Natural killer cell (primary cell): ENCODE data around the gene PDE12. TPM values are rescaled to one million over a fixed set of nuclear protein-coding genes. Genes with fewer than 3 reads are reported as not detected.

Experiments used
- ATAC-seq, 3 donors: fragments of 150-1000 bp in 2 of 3; fragments of 200-7000 bp in 1 of 3; cut with Tn5 transposase; 1 replicate in 1 of 3; 2 replicates in 2 of 3; pipeline ENCODE4 v1.10.0; 2021; ENCODE audit warnings: mild to moderate bottlenecking in 2 of 3, moderate library complexity in 2 of 3
- DNase-seq, 2 donors: peaks; one replicate each; pipeline versions ENCODE4 v3.0.0 to v3.0.0-alpha.2; 2013 to 2021; ENCODE audit warnings: mixed read lengths in 1 of 2
- H3K27ac ChIP-seq: one replicate; pipeline ENCODE4 v1.5.1; 2013; ENCODE audit warnings: mild to moderate bottlenecking, low read length
- H3K27me3 ChIP-seq: one replicate; pipeline ENCODE4 v1.6.1; 2013; ENCODE audit warnings: low read length; ENCODE audit not compliant: control insufficient read depth, insufficient read depth
- H3K36me3 ChIP-seq: one replicate; pipeline ENCODE4 v1.6.1; 2013; ENCODE audit warnings: low read length; ENCODE audit not compliant: control insufficient read depth, insufficient read depth
- H3K4me1 ChIP-seq: one replicate; pipeline ENCODE4 v1.6.1; 2013; ENCODE audit warnings: low read length; ENCODE audit not compliant: control insufficient read depth, insufficient read depth
- H3K4me3 ChIP-seq: one replicate; pipeline ENCODE4 v1.5.1; 2013; ENCODE audit warnings: low read length
- H3K9me3 ChIP-seq: one replicate; pipeline ENCODE4 v1.6.1; 2013; ENCODE audit warnings: low read length; ENCODE audit not compliant: control insufficient read depth, insufficient read depth
- H3K27ac Mint-ChIP-seq, 2 donors: one replicate each; pipeline ENCODE4 v1.8.0; 2022; ENCODE audit warnings: mild to moderate bottlenecking in 2 of 2, mixed read lengths in 2 of 2, moderate library complexity in 1 of 2
- H3K27me3 Mint-ChIP-seq, 2 donors: one replicate each; pipeline ENCODE4 v1.8.0; 2022; ENCODE audit warnings: low read depth in 2 of 2, mixed read lengths in 2 of 2
- H3K36me3 Mint-ChIP-seq: one replicate; pipeline ENCODE4 v1.8.0; 2022; ENCODE audit warnings: mixed read lengths
- H3K4me1 Mint-ChIP-seq, 2 donors: one replicate each; pipeline ENCODE4 v1.8.0; 2022; ENCODE audit warnings: mixed read lengths in 2 of 2
- H3K4me3 Mint-ChIP-seq: one replicate; pipeline ENCODE4 v1.8.0; 2022; ENCODE audit warnings: mild to moderate bottlenecking, moderate library complexity, mixed read lengths
- H3K9me3 Mint-ChIP-seq, 2 donors: one replicate each; pipeline ENCODE4 v1.8.0; 2022; ENCODE audit warnings: mixed read lengths in 2 of 2
- WGBS: methylation state at CpG from one replicate; pipeline ENCODE4 v1.1.7; 2013; ENCODE audit warnings: missing lambda C conversion rate; ENCODE audit not compliant: insufficient coverage; 5-methylcytosine and 5-hydroxymethylcytosine counted together
- intact Hi-C: fragments of 100-400 bp; cut with micrococcal nuclease; formaldehyde crosslinking; loops from one replicate; pipeline ENCODE4 v1.14.2; 2022
- total RNA-seq, 4 donors: library from RNA; stranded (reverse); fragments of 120-200 nt in 1 of 4; gene quantifications; one replicate each; pipeline versions ENCODE4 v1.2.3 to v1.2.4, GENCODE V29; 2013 to 2022
- TF ChIP-seq, protein P1 (sequence below): fragments of 200-600 bp; IDR thresholded peaks from one replicate; pipeline ENCODE4 v1.8.0; 2022; ENCODE audit warnings: antibody characterized with exemption

PDE12 gene
- total RNA-seq, 3 donors from 2014 or later (not counting 1 experiment from before 2014, with no cell fraction given) = 34.4 to 36.6 (median 35.5) TPM

DNA sequence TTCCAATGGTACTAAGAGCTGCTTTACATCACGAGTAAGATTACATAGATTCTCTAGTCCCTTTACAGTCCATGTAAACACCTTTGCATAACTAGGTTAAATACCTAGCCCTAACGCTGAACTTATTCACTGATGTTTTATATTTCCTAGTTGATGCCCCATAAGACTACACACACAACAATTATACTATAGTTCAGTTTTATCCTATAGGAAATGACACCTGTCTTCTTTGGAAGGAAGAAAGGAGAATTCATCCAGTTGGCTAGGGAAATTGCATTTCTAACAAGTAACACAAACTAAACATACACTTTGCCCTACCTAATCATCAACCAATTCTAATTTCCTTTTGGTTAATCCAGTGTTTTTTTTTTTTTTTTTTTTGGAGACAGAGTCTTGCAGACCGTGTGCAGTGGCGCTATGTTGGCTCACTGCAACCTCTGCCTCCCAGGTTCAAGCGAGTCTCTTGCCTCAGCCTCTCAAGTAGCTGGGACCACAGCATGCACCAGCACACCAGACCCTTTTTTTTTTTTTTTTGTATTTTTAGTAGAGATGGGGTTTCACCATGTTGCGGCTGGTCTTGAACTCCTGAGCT, 13.9 kb downstream of the PDE12 start:
- Mint-ChIP-seq H3K27ac (no peak overlapping the region), H3K27me3 (no peaks in the 10 kb centered on the region), H3K36me3 (no peaks in the 10 kb centered on the region), H3K4me1 (no peaks in the 10 kb centered on the region), H3K9me3 (no peaks in the 10 kb centered on the region), H3K4me3 (no peak overlapping the region)
- no peaks in the 10 kb centered on the region for H3K4me1 ChIP-seq
- TF ChIP-seq, protein P1, sequence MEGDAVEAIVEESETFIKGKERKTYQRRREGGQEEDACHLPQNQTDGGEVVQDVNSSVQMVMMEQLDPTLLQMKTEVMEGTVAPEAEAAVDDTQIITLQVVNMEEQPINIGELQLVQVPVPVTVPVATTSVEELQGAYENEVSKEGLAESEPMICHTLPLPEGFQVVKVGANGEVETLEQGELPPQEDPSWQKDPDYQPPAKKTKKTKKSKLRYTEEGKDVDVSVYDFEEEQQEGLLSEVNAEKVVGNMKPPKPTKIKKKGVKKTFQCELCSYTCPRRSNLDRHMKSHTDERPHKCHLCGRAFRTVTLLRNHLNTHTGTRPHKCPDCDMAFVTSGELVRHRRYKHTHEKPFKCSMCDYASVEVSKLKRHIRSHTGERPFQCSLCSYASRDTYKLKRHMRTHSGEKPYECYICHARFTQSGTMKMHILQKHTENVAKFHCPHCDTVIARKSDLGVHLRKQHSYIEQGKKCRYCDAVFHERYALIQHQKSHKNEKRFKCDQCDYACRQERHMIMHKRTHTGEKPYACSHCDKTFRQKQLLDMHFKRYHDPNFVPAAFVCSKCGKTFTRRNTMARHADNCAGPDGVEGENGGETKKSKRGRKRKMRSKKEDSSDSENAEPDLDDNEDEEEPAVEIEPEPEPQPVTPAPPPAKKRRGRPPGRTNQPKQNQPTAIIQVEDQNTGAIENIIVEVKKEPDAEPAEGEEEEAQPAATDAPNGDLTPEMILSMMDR = no peak
- no peak overlapping the region for H3K27ac ChIP-seq
- intact Hi-C loops = no loop called here
- ATAC-seq (no peak), DNase-seq (no peak)
- H3K36me3 ChIP-seq = peaks cover 55% of the 10 kb centered on the region
- no peaks in the 10 kb centered on the region for H3K27me3 ChIP-seq
- no peaks in the 10 kb centered on the region for H3K9me3 ChIP-seq
- no peak overlapping the region for H3K4me3 ChIP-seq
- 92% methylated on average over 4 of the region's 6 CpGs for WGBS

DNA sequence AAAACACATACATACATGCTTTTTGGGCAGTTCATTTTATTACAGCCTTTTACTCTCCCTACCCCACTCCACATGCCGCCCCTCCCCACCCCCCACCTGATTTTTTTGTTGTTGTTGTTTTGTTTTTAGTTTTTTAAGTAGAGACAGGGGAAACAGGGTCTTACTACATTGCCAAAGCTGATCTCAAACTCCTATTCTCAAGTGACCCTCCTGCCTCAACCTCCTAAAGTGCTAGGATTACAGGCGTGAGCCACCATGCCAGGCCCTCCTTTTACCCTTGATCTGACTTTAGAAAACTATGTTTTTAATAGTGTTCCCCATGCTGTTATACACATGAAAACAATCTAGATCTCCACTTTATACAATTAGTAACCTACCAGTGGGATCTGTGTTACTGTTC, 14.8 kb downstream of the PDE12 start:
- peak overlapping the region; percentile 2 to 7 for H3K27ac Mint-ChIP-seq
- 100% methylated on average over 1 of the region's 2 CpGs for WGBS
- Histone ChIP-seq H3K9me3 (no peaks in the 10 kb centered on the region), H3K4me3 (no peak overlapping the region), H3K4me1 (no peaks in the 10 kb centered on the region), H3K27ac (no peak overlapping the region), H3K36me3 (peaks cover 60% of the 10 kb centered on the region), H3K27me3 (no peaks in the 10 kb centered on the region)
- no peak overlapping the region for H3K4me3 Mint-ChIP-seq
- TF ChIP-seq, protein P1 = no peak
- H3K4me1 Mint-ChIP-seq = peaks cover 0 to 5% of the 10 kb centered on the region in 2 donors
- intact Hi-C loops = no loop called here
- ATAC-seq (no peak), DNase-seq (no peak)
- no peaks in the 10 kb centered on the region for H3K36me3 Mint-ChIP-seq
- no peaks in the 10 kb centered on the region for H3K9me3 Mint-ChIP-seq
- no peaks in the 10 kb centered on the region for H3K27me3 Mint-ChIP-seq

DNA sequence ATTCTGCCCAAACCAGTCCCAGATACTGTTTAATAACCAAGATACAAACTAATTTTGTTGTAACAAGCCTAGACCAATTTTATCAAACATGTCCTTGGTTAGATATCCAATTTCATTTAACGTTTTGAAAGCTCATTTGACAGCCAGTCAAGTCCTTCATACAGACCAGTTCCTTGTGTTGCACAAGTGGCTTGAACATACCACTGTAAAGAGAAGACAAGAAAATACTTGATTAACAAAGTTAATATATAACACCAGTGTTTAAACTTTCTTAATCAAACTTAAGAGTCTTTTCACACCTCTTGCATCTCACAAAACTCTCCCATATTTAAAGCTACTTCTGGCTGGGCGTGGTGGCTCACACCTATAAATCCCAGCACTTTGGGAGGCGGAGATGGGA, 16.0 kb downstream of the PDE12 start:
- H3K4me3 Mint-ChIP-seq = no peak overlapping the region
- ATAC-seq (no peak), DNase-seq (no peak)
- peaks cover 4 to 14% of the 10 kb centered on the region in 2 donors for H3K4me1 Mint-ChIP-seq
- no peak overlapping the region for H3K27ac Mint-ChIP-seq
- no peak overlapping the region for H3K27ac ChIP-seq
- H3K27me3 Mint-ChIP-seq = no peaks in the 10 kb centered on the region
- peaks cover 61% of the 10 kb centered on the region for H3K36me3 ChIP-seq
- H3K9me3 ChIP-seq = no peaks in the 10 kb centered on the region
- H3K9me3 Mint-ChIP-seq = no peaks in the 10 kb centered on the region
- no peaks in the 10 kb centered on the region for H3K4me1 ChIP-seq
- TF ChIP-seq, protein P1 = no peak
- no peak overlapping the region for H3K4me3 ChIP-seq
- WGBS = 94% methylated on average over 3 of the region's 3 CpGs
- no peaks in the 10 kb centered on the region for H3K27me3 ChIP-seq
- intact Hi-C loops = no loop called here
- no peaks in the 10 kb centered on the region for H3K36me3 Mint-ChIP-seq
